ENCODE results near the gene CNPY1.

CNPY1 gene

DNA sequence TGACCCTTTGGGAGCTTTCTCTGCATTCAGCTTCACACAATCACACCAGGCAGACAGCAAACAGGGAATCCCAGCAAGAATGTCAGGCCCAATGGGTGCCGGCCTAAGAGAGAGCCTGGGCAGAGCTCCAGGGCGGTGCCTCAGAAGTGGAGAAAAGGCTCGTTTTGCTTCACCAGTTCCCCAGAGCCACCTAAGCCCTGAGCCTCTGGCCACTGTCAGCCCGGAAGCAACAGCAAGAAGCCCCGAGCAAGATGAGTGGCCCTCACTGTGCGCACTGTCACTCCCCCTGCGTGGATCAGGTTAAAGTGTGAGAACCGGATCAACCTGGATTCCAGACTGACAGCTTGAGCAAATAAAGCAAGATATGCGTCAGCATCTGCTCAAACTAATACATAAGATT lies 14.7 kb downstream of the CNPY1 start:
- in situ Hi-C loops (cut with MboI; ENCODE audit: low pct_unique_long_range_greater_than_20kb, low sequenced_read_pairs, unreplicated experiment), result no loop called here
- peak; percentile 26 for DNase-seq (ENCODE audit: low spot score)
- TF ChIP-seq, protein P1, sequence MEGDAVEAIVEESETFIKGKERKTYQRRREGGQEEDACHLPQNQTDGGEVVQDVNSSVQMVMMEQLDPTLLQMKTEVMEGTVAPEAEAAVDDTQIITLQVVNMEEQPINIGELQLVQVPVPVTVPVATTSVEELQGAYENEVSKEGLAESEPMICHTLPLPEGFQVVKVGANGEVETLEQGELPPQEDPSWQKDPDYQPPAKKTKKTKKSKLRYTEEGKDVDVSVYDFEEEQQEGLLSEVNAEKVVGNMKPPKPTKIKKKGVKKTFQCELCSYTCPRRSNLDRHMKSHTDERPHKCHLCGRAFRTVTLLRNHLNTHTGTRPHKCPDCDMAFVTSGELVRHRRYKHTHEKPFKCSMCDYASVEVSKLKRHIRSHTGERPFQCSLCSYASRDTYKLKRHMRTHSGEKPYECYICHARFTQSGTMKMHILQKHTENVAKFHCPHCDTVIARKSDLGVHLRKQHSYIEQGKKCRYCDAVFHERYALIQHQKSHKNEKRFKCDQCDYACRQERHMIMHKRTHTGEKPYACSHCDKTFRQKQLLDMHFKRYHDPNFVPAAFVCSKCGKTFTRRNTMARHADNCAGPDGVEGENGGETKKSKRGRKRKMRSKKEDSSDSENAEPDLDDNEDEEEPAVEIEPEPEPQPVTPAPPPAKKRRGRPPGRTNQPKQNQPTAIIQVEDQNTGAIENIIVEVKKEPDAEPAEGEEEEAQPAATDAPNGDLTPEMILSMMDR (IDR thresholded peaks at IDR 0.05; ENCODE audit: extremely low read depth, insufficient read depth, missing control alignments), result no peak

DNA sequence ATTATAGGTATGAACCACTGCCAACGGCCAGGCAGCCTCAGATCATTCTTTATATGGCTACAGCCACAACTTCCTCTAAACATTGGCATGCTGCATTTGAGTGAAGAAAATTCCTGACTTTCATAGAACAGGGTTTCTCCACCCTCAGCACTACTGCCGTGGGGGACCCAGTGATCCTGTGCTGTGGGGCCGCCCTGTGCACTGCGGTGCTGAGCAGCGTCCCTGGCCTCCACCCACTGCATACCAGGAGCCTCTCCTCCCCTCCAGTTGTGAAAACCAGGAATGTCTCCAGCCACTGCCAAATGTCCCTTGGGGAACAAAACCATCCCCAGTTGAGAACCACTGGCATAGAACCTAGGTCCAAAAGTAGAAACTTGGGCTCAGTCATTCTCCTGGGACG lies 15.8 kb downstream of the CNPY1 start:
- in situ Hi-C loops (cut with MboI; ENCODE audit: low pct_unique_long_range_greater_than_20kb, low sequenced_read_pairs, unreplicated experiment), result no loop called here
- no peak for DNase-seq (ENCODE audit: low spot score)
- TF ChIP-seq, protein P1 (IDR thresholded peaks at IDR 0.05; ENCODE audit: extremely low read depth, insufficient read depth, missing control alignments), result no peak

DNA sequence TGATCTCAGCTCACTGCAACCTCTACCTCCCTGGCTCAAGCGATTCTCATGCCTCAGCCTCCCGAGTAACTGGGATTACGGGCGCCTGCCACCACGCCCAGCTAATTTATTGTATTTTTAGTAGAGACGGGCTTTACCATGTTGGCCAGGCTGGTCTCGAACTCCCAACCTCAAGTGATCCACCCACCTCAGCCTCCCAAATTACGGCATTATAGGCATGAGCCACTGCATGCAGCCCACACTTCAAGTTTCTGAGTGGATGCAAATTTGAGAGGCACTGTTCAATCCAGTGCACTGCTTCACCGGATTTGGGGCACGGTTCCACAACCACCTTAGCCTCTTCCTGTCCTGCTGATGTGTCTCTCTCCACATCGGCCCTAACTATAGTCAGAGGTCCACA lies 16.5 kb downstream of the CNPY1 start:
- in situ Hi-C loops (cut with MboI; ENCODE audit: low pct_unique_long_range_greater_than_20kb, low sequenced_read_pairs, unreplicated experiment), result no loop called here
- TF ChIP-seq, protein P1 (IDR thresholded peaks at IDR 0.05; ENCODE audit: extremely low read depth, insufficient read depth, missing control alignments), result no peak
- no peak for DNase-seq (ENCODE audit: low spot score)

DNA sequence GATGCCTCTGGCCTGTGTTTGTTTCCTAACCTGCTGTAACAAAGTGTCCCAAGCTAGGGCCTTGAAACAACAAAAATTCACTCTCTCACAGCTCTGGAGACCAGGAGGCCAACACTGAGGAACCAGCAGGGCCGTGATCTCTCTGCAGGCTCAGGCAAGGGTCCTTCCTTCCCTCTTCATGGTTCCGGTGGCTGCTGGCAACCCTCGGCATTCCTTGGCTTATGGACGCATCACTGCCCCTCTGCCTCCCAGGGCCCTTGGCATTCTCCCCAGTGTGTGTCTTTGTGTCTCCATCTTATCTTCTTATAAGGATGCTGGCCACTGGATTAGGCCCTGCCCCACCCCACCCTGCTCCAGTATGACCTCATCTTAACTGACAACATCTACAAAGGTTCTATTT lies 17.0 kb downstream of the CNPY1 start:
- TF ChIP-seq, protein P1 (IDR thresholded peaks at IDR 0.05; ENCODE audit: extremely low read depth, insufficient read depth, missing control alignments), result no peak
- in situ Hi-C loops (cut with MboI; ENCODE audit: low pct_unique_long_range_greater_than_20kb, low sequenced_read_pairs, unreplicated experiment), result no loop called here
- DNase-seq (ENCODE audit: low spot score), result no peak

DNA sequence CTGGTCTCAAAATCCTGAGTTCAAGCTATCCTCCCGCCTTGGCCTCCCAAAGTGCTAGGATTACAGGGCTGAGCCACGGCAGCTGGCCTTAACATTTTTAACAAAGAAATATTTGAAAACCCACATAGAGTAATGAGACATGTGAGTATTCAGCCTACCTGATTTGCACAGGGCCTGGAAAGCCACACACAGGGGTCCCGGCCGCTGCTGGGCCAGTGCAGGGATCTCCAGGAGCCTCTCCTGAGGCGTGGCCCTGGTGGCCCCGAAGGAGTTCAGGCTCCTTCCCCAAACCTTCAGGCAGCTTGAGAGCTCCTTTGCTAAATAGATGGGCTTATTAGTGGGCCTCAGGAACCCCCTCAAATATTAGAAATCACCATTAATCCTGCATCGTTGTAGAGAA lies 18.7 kb downstream of the CNPY1 start:
- DNase-seq (ENCODE audit: low spot score), result no peak
- in situ Hi-C loops (cut with MboI; ENCODE audit: low pct_unique_long_range_greater_than_20kb, low sequenced_read_pairs, unreplicated experiment), result no loop called here
- TF ChIP-seq, protein P1 (IDR thresholded peaks at IDR 0.05; ENCODE audit: extremely low read depth, insufficient read depth, missing control alignments), result no peak

DNA sequence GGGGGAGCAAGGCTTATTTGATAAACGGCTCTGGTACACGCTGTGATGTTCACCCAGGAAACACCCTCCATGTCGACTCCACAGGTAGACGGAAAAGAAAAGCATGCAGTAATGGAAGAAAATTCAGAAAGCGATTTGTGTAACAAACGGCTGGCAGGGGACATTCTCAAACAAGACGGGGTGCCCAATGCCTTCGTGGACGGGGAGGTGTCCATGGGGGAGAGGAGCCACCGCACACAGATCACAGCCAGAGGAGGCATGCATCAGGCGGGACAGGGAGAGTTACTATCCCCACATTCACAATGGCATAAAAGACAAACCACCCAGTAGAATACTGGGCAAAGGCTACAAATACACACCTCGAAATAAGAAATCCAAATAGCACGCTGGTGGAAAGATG lies 20.1 kb downstream of the CNPY1 start:
- DNase-seq (ENCODE audit: low spot score), result no peak
- TF ChIP-seq, protein P1 (IDR thresholded peaks at IDR 0.05; ENCODE audit: extremely low read depth, insufficient read depth, missing control alignments), result no peak
- in situ Hi-C loops (cut with MboI; ENCODE audit: low pct_unique_long_range_greater_than_20kb, low sequenced_read_pairs, unreplicated experiment), result no loop called here

DNA sequence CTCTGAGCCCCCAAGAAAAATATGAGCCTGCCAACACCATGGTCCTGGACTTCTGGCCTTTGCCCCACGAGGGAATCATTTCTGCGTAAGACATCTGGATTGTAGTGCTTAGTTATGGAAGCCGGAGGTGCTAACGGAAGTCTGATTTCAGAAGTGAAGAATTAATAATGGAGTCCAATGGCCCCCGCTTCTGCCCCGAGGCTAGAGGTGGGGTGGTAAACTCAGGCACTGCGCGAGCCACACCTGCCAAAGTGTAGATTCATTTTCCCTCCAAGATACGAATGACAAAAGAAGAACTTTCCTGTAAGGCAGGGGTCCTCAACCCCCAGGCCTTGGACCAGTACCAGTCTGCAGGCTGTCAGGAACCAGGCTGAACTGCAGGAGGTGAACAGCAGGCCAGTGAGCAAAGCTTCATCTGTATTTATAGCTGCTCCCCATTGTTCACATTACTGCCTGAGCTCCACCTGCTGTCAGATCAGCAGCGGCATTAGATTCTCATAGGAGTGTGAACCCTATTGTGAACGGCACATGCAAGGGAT lies 22.3 kb downstream of the CNPY1 start:
- TF ChIP-seq, protein P1 (IDR thresholded peaks at IDR 0.05; ENCODE audit: extremely low read depth, insufficient read depth, missing control alignments), result peak; percentile 28
- in situ Hi-C loops (cut with MboI; ENCODE audit: low pct_unique_long_range_greater_than_20kb, low sequenced_read_pairs, unreplicated experiment), result no loop called here
- no peak for DNase-seq (ENCODE audit: low spot score)

Data from GM13977 (cell line).